ENCODE data around the gene ANTXR2.
A peak's percentile ranks its signal among the peaks of the same experiment; 100 is the strongest.

ANTXR2 gene

DNA sequence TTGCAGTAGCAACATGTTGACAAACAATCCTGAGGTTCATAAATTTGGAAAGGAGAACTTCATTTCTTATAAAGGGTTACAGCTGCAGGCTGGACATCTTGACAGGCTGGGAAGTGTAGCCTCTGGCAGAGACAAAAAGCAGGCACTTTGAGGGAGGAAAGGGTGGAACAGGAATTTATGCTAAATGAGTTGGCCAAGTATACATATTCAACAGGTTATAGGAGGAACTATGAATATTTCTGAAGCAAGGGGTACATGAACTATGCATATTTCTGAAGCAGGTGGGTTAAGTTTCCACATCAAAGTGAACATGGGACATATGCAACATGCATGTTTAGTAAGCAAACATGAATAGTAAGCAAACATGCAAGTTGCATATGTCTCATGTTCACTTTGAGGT is 1.6 kb upstream of the ANTXR2 start:
- TF ChIP-seq, protein P1, sequence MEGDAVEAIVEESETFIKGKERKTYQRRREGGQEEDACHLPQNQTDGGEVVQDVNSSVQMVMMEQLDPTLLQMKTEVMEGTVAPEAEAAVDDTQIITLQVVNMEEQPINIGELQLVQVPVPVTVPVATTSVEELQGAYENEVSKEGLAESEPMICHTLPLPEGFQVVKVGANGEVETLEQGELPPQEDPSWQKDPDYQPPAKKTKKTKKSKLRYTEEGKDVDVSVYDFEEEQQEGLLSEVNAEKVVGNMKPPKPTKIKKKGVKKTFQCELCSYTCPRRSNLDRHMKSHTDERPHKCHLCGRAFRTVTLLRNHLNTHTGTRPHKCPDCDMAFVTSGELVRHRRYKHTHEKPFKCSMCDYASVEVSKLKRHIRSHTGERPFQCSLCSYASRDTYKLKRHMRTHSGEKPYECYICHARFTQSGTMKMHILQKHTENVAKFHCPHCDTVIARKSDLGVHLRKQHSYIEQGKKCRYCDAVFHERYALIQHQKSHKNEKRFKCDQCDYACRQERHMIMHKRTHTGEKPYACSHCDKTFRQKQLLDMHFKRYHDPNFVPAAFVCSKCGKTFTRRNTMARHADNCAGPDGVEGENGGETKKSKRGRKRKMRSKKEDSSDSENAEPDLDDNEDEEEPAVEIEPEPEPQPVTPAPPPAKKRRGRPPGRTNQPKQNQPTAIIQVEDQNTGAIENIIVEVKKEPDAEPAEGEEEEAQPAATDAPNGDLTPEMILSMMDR (conservative IDR thresholded peaks at IDR 0.05; ENCODE audit: low read length), result no peak
- DNase-seq (ENCODE audit: low read depth), result no peak
- no peak overlapping the region for H3K4me3 ChIP-seq (ENCODE audit: low read length)

DNA sequence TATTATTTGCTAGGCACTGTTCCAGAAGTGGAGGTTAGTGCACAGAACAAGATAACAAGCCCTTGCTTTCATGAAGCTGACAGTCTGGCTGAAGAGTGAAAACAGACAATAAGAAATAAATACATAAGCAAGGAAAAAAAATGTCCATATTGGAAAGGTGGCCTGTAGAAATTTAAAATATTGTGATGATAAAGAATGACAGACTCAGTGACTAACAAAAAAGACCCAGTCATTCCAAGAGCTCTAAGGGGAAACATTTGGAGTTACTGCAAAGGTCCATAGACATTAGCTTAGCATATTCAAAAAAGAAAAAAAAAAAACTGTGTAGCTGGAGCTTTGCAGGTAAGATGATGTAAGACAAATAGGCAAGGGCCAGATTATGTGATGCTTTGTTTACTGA is 1.0 kb upstream of the ANTXR2 start:
- no peak overlapping the region for H3K4me3 ChIP-seq (ENCODE audit: low read length)
- TF ChIP-seq, protein P1 (conservative IDR thresholded peaks at IDR 0.05; ENCODE audit: low read length), result no peak
- DNase-seq (ENCODE audit: low read depth), result no peak

GRCh38 chr4:80073473-80074008 is 512 bp upstream of the ANTXR2 start:
- peak overlapping the region; percentile 85 for H3K4me3 ChIP-seq (ENCODE audit: low read length)
- TF ChIP-seq, protein P1 (conservative IDR thresholded peaks at IDR 0.05; ENCODE audit: low read length), result no peak
- no peak for DNase-seq (ENCODE audit: low read depth)

GRCh38 chr4:80072228-80072743 is 743 bp downstream of the ANTXR2 start:
- peak; percentile 29 for DNase-seq (ENCODE audit: low read depth)
- TF ChIP-seq, protein P1 (conservative IDR thresholded peaks at IDR 0.05; ENCODE audit: low read length), result no peak
- peak overlapping the region; percentile 85 for H3K4me3 ChIP-seq (ENCODE audit: low read length)

DNA sequence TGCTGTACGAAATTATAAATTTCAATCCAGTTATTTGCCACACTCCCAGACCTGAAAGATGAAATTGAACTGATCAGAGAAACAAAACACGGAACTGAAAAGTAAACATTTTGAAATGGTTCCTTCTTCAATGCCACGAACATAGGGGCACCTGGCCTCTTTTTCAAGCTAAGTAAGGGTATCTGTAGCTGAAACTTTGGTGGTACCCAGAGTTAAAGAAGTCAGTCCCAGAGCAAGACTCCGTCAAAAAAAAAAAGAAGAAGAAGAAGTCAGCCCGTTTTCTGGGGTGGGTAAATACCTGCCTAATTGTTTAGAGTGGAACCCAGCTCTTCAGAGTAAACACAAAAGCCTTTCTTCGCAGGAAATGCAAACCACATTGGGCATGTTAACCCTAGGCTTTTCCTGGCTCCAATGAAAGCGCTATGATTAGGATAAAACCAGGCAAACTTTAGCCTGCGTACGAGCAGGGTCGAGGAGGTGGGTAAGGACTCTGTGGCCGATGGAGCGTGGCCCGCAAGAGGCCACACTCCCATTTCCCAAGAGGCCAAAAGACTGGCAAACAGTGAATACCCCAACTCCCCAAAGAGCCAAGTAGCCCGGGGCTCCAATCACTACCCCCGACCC is 1.3 kb downstream of the ANTXR2 start:
- TF ChIP-seq, protein P1 (conservative IDR thresholded peaks at IDR 0.05; ENCODE audit: low read length), result no peak
- DNase-seq (ENCODE audit: low read depth), result no peak
- peak overlapping the region; percentile 85 for H3K4me3 ChIP-seq (ENCODE audit: low read length)

DNA sequence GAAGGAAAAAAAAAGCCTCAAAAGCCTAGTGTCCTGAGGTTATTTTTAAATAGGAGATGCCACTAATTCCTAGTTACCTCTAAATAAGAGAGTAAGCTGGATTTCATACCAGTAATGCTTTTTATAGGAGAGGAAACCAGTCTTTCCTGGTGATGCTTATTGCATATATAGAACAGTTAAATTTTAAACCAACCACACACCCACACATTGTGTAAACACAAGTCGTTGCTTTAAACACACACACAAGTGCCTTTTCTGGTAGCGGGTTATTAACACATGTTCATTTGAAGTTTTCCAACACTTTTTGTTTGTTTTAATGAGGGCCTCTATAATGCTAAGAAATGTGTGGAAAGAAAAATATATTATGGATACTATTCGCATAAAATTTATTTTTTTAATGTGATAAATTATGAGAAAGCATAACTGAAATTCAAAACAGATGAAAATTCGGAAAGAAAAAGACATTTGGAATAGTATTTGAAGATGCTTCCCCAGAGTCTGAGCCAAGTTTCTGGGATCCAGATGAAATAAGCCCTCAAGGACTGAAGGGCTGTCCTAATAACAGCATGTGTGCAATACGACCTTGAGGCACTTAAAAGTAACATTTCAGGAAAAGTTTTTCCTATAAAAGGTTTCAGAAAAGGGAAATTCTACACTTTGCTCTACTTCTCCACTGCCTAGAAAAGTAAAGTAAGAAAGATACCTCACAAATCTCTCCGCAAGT is 2.0 kb downstream of the ANTXR2 start:
- TF ChIP-seq, protein P1 (conservative IDR thresholded peaks at IDR 0.05; ENCODE audit: low read length), result no peak
- DNase-seq (ENCODE audit: low read depth), result peak; percentile 37
- H3K4me3 ChIP-seq (ENCODE audit: low read length), result peak overlapping the region; percentile 85
